NK-92 (cell line): ENCODE measurements around the gene DCAKD.

ENCODE experiments used
- DNase-seq: peaks from one replicate; lab custom pipeline; 2025; ENCODE audit not compliant: unreplicated experiment; lab: John Stamatoyannopoulos, UW

Gene DCAKD

DNA sequence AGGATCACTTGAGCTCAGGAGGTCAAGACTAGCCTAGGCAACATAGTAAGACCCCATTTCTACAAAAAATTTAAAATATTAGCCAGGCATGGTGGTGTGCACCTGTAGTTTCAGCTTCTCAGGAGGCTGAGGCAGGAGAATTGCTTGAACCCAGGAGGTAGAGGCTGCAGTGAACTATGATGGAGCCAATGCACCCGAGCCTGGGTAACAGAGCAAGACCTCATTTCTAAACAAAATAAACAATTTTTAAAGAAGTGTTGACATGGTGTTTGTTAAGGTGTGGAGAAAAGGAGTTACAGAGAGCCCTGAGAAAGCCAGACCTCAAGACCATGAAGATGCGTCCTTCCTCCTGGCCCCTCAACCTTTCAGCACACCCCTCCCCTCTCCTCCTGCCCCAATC lies 45.7 kb downstream of the DCAKD start:
- no peak for DNase-seq

DNA sequence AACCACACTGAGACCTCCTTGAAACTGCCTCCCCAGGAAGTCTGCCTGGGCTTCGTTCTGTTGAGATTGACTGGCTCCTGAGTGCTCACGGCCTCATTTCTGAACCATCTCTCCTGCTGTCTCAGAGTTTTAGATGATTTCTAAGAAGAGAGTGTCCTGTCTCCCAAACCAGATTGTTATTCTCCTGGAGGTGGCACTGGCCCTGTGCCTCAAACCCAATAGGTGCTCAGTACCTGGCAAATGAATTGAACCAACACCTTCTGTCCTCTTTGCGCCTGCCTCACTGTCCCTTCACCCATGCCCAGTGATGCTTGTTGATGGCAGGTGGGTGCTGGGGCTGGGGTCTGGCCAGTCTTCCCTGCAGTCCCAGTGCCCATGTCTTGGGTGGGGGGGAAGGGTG lies 47.0 kb downstream of the DCAKD start:
- no peak for DNase-seq

DNA sequence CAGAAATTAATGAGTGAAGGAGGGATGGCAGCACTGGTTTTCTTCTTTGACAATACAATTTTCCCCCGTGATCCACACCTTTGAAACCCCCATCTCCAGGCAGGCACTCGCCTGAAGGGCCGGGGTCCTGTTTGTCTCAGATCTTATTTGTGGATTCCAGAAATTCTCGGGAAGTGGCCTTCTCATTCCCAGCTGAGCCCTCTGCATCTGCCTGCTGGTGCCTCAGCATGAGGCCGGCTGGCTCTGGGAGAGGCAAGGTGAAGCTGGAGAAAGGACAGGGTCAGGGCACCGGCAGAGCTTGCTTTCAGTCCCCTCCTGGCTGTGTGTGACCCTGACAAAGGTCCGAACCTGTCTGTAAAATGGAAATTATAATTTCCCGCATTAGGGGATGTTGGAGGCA lies 47.6 kb downstream of the DCAKD start:
- no peak for DNase-seq

DNA sequence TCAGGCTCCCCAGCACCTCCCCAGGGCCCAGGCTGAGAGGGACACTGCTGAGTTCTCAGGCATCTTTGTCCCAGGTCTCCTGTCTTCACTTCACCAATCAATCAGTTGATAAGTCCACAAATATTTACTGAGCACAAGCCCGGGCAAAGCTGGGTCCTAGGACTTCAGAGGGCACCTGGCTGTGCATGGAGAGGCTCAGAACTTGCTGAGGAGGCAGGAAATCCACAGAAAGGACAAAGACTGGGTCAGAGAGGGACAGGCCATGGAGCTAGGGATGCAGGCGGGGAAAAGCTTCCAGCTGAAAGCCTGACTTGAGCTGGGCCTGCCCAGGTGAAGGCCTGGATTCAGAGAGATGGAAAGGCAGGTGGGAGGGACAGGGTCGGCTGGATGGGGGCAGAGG lies 50.1 kb downstream of the DCAKD start:
- no peak for DNase-seq

DNA sequence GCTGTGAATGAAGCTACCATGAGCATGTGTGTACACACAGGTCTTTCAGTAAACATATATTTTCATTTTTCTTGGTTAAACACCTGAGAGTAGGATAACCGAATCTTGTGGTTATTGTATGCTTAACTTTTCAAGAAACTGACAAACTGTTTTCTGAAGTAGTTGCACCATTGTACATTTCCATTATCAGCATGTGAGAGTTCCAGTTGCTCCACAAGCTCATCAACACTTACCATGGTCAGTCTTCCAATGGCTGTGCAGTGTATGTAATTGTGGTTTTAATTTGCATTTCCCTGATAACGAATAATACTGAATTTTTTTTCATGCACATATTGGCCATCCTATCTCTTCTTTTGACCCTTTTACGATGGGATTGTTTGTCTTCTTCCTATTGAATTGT lies 52.0 kb downstream of the DCAKD start:
- no peak for DNase-seq

DNA sequence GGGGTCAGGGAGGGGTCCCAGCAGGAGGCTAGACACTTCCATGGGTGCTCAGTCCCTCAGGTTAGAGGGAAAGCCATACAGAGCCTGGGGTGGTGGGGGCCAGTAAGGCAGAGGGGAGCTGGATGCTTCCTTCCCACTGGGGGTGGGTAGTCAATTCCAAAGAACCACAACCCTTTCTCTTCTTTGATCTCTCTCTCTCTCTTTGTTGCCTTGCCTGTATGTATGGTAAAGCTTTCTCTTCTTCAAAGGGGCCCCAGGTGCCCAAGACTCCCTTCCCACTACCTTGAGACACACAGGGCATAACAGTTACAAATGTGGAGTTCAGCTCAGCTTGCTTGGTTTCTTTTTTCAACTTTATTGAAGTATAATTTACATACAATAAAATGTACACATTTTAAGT lies 52.8 kb downstream of the DCAKD start:
- no peak for DNase-seq

GRCh38 chr17:44997733-44998520 lies 53.5 kb downstream of the DCAKD start:
- no peak for DNase-seq

DNA sequence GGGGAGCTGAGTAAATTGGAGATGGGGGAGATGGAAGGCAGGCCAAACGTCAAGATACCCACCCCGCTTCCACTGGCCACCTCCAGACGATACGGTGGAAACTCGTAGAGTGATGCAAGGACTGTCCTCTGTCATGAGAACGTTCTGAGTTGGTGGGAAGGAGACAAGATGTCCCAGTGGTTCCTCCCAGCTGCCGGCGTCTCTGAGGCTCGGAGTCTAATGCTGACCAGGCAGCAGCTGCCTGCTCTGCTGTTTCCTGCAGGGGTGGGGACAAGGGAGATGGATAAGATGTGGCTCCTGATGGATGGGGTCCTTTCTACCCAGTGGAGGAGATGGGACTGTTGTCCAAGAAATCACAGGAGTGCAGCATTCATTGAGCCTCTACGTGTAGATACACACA lies 55.1 kb downstream of the DCAKD start:
- DNase-seq, result no peak

GRCh38 chr17:44995436-44996001 lies 55.9 kb downstream of the DCAKD start:
- no peak for DNase-seq

- no peak for DNase-seq
Observed at GRCh38 chr17:44992242-44992939, 59.0 kb downstream of the DCAKD start.

- DNase-seq, result no peak
Observed at GRCh38 chr17:44990994-44991393, 60.4 kb downstream of the DCAKD start.

DNA sequence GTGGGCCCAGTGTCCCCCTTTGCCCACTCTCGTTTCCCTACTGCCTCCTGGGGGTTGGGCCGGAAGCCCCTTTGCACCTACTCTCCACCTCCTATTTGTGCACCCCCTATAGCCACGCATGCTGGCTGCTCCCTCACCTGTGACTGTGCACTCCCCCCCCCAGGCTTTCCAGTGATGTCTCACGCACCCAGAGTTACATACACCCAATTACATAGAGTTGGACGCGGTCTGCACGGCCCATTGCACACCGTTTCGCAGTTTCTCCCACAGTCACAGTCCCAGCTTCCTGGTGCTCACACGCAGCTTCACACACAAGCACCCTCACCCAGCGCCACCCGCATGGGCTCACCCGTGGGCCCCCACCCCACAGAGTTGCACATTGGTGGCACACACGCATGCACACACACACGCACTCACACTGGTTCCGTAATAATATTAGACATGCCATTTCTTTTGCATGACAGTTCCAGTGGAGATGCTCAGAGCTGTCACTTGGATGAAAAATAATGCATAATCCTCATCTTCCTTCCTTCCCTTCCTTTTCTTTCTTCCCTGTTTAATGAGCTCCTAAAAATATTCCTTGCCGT lies 61.8 kb downstream of the DCAKD start:
- no peak for DNase-seq

DNA sequence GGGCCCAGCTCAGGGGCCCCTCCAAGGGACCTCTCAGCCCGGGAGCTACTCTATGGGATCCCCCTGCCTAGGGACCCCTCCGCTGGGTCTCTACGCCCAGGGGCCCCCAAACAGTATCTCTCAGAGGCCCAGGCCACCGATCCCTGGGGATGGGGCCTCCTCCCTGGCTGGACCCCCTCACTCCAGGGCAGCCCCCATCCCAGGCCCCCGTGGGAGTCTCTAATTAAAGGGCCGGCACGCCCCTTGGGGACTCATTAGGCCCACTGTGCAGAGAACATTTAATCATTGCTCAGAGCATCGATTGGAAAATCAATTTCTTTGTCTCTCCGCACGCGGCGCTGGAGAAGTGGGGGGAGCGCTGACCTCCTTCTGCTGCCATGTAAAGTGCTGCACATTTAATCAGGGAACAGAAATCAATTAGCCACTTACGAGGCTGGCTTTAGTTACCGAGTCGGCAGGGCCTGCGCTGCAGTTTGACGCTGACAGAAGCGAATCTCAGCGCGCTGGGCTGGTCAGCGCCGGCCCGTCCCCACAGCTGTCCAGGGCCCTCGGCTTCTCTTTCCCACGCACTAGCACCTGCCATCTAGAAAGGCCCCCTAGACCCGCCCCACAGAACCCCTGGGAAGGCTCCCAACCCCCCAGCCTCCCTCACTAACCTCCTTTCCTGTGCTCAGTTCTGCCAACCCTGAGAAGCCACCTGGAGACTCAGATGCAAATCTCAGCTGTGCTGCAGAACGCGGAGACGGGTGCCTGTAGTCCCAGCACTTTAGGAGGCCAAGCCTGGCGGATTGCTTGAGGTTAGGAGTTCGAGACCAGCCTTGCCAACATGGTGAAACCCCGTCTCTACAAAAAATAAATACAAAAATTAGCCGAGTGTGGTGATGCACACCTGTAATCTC lies 63.1 kb downstream of the DCAKD start:
- DNase-seq, result no peak

GRCh38 chr17:44983563-44983962 lies 67.9 kb downstream of the DCAKD start:
- no peak for DNase-seq

DNA sequence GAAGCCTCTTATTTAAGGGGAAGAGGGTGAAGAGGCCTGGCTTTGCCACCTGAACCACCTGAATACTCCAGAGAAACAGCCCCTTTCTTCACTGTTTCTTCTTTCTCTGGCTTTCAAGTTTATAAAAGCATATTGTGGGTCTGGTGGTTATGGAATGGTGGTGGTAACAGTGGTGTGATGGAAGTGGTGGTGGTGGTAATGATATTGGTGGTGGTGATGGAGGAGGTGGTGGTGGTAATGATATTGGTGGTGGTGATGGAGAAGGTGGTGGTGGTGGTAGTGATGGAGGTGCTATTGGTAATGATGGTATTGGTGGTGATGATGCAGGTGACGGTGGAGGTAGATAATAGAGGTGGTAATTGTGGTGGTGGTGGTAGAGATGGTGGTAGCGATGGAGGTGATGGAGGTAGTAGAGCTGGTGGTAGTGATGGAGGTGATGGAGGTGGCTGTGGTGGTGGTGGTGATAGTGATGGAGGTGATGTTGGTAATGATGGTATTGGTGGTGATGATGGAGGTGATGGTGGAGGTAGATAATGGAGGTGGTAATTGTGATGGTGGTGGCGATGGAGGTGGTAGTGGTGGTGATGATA lies 69.2 kb downstream of the DCAKD start:
- DNase-seq, result no peak

DNA sequence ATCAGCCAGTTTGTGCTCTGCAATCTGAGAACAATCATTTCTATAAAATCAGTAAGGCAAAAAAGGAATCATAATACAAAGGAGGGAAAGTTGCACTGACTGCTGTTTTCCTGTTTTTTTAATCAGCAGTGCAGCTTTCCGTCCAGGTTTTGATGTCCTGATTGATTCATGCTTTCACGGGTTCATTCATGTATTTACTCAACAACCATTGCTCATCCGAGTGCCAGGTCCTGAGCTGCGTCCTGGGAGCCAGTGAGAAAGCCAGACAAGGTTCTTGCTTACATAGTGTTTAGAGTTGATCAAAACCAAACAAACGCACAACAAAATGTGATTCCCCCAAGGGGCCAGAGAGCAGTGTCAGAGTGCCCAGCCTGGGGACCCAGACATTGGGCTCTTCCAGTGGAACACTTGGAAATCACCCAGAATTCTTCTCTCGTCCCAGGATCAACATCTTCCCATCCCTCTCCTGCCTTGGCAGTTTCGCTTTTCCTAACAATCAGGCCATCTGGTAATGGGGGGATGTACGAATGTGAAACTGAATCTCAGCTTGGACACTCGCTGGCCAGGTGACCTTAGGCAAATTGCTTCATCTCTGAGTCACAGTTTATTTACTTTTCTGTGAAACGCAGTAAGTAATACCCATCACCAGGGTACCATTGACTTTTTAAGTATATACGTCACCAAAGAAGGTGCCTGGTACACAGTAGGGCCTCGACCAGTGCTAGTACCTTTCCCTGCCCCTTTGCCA lies 70.0 kb downstream of the DCAKD start:
- no peak for DNase-seq

DNA sequence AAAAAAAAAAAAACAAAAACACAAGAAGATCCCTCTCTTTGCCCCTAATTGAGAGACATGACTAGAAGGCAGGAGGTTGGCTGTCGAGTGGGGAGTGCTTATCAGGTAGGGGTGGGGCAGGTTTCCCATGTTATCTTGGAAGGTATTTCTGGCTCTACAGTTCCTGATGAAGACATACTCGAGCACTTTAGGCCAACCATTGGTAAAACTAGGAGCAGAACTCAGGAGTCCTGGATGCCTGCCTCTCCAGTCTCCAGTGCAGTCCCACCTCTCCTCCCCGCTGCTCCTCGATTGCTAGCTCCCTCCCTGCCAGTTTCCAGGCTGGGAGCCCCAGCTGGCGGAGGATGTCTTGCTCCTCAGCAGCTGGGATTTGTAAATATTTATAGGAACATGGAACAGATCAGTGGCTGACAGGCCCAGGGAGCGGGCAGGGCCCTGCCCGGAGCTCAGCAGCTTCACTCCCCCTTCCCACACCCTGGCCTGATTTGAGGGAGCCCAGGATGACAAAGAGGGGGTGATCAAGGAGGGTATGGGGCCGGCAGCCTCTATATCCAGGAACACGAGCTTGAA lies 71.9 kb downstream of the DCAKD start:
- no peak for DNase-seq

GRCh38 chr17:44978807-44979206 lies 72.6 kb downstream of the DCAKD start:
- DNase-seq, result no peak

GRCh38 chr17:44977814-44978550 lies 73.5 kb downstream of the DCAKD start:
- DNase-seq, result no peak
